Gastrocnemius medialis (tissue), 4 donors: ENCODE data around the gene GTSE1.

ENCODE experiments used
- CTCF ChIP-seq, 5 experiments: fragments of 450-650 bp in 3 of 5; fragments of 200-600 bp in 2 of 5; sonication (generic) in 2 of 5; IDR thresholded peaks in 4 of 5; conservative IDR thresholded peaks in 1 of 5; 1 replicate in 4 of 5; 2 replicates in 1 of 5; pipeline ENCODE4 v1.5.1; 2016 to 2019; ENCODE audit warnings: antibody characterized with exemption in 5 of 5, mild to moderate bottlenecking in 3 of 5, moderate library complexity in 3 of 5
- POLR2A ChIP-seq, 2 donors: fragments of 450-650 bp; IDR thresholded peaks; one replicate each; pipeline ENCODE4 v1.6.1; 2017; ENCODE audit warnings: antibody characterized with exemption in 2 of 2, mild to moderate bottlenecking in 2 of 2, moderate library complexity in 2 of 2

GRCh38 chr22:46363611-46364321 is 67.1 kb downstream of the GTSE1 start:
- TF ChIP-seq POLR2A (IDR thresholded peaks at IDR 0.05) (no peak), CTCF (IDR thresholded peaks at IDR 0.05 in 4 of 5, conservative IDR thresholded peaks at IDR 0.05 in 1 of 5) (no peak)
